Measurements from ENCODE around the gene ERCC6. TPM values are rescaled to one million over a fixed set of nuclear protein-coding genes. Genes with fewer than 3 reads are reported as not detected.

ERCC6 gene
- total RNA-seq, 1 donor from 2014 or later = 184 TPM

DNA sequence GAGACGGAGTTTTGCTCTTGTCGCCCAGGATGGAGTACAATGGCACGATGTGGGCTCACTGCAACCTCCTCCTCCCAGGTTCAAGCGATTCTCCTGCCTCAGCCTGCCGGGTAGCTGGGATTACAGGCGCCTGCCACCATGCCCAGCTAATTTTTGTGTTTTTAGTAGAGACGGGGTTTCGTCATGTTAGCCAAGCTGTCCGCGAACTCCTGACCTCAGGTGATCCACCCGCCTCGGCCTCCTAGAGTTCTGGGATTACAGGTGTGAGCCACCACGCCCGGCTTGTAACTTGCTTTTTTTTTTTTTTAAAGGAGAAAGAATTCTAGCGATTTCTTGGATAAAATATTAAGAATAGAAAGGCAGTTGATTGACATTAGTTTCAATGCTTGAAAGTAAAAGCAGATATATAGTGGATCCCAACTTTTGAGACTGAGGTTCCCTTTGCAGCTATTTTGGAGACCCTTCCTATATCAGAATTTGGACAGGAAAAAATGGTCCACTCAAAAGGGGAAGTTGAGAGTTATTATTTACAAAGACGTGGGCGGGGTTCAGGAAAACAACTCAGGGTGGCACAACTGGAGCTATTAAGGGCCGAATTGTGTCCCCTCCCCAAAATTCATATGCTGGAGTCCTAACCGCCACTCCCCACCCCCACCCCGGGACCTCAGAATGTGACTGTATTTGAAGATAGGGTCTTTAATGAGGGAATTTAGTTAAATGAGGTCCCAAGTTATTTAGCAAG lies 1.3 kb upstream of the ERCC6 start:
- Mint-ChIP-seq H3K27ac (ENCODE audit: unreplicated experiment) (peak overlapping the region; percentile 98), H3K4me3 (ENCODE audit: unreplicated experiment) (peak overlapping the region; percentile 90), H3K36me3 (ENCODE audit: unreplicated experiment) (peaks cover 14% of the 10 kb centered on the region), H3K27me3 (ENCODE audit: unreplicated experiment) (no peaks in the 10 kb centered on the region), H3K9me3 (ENCODE audit: unreplicated experiment) (peaks cover 11% of the 10 kb centered on the region), H3K4me1 (ENCODE audit: unreplicated experiment) (peaks cover 37% of the 10 kb centered on the region)
- DNase-seq (ENCODE audit: extremely low spot score, unreplicated experiment) = no peak
- TF ChIP-seq CTCF (IDR thresholded peaks at IDR 0.05) = no peak

- peaks cover 6% of the 10 kb centered on the region for H3K9me3 Mint-ChIP-seq (ENCODE audit: unreplicated experiment)
- no peaks in the 10 kb centered on the region for H3K27me3 Mint-ChIP-seq (ENCODE audit: unreplicated experiment)
- TF ChIP-seq CTCF (IDR thresholded peaks at IDR 0.05) = no peak
- H3K4me1 Mint-ChIP-seq (ENCODE audit: unreplicated experiment) = peaks cover 45% of the 10 kb centered on the region
- peak overlapping the region; percentile 98 for H3K27ac Mint-ChIP-seq (ENCODE audit: unreplicated experiment)
- H3K36me3 Mint-ChIP-seq (ENCODE audit: unreplicated experiment) = peaks cover 16% of the 10 kb centered on the region
- H3K4me3 Mint-ChIP-seq (ENCODE audit: unreplicated experiment) = peak overlapping the region; percentile 90
- no peak for DNase-seq (ENCODE audit: extremely low spot score, unreplicated experiment)
Measured at GRCh38 chr10:49539320-49539885, 482 bp upstream of the ERCC6 start.

DNA sequence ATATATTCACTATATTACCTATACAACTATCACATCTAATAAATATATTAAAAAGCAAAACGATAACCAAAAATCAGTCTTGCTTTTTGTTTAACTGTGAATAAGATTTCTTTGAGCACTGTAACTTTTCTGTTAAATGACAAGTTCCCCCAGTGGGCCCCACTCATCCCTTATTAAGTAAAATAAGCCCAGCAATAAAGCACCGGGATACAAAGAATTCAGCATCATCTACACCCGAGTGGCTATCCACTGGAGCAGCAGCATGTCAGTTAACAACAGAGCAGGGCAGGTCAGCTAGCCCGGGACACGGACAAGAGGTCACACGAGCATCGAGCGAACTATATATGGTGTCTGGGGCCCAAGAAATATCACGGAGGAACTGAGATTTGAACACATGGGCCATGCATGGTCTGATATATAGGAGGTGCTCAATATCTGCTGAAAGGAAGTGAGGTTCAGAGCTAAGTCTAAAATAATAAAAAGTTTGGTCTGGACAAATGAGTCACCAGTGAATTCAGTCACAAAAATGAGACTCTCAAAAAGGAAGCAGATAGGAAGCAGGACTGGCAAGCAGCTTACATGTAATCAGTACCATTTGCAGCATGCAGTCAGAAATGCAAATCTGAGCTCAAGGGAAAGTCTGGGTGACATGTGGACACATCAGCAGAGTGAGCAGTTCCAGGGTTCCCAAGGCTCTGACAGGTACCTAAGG lies 4.1 kb downstream of the ERCC6 start:
- Mint-ChIP-seq H3K36me3 (ENCODE audit: unreplicated experiment) (peaks cover 45% of the 10 kb centered on the region), H3K4me3 (ENCODE audit: unreplicated experiment) (peak overlapping the region; percentile 80), H3K9me3 (ENCODE audit: unreplicated experiment) (no peaks in the 10 kb centered on the region), H3K4me1 (ENCODE audit: unreplicated experiment) (peaks cover 87% of the 10 kb centered on the region), H3K27ac (ENCODE audit: unreplicated experiment) (peak overlapping the region; percentile 91), H3K27me3 (ENCODE audit: unreplicated experiment) (no peaks in the 10 kb centered on the region)
- DNase-seq (ENCODE audit: extremely low spot score, unreplicated experiment) = no peak
- TF ChIP-seq CTCF (IDR thresholded peaks at IDR 0.05) = no peak

DNA sequence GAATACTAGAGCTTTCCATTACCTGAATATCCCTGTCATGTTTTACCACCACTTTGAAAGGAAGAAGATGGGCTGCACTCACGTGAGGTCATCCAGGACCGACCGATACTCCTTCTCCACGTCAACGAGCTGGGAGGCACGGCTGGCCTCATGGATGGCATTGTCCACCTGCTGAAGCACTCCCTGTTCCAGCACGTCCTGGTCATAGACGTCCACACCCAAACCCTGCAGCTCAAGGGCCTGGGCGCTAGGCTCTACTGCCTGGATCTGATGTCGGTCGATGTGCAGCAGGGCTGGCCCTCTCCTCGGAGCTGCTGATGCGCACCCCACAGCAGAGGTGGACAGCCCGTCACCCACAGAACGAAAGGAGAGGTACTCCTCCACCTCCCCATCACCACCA lies 6.5 kb downstream of the ERCC6 start:
- no peak for DNase-seq (ENCODE audit: extremely low spot score, unreplicated experiment)
- no peaks in the 10 kb centered on the region for H3K27me3 Mint-ChIP-seq (ENCODE audit: unreplicated experiment)
- H3K36me3 Mint-ChIP-seq (ENCODE audit: unreplicated experiment) = peaks cover 65% of the 10 kb centered on the region
- no peak for TF ChIP-seq CTCF (IDR thresholded peaks at IDR 0.05)
- peak overlapping the region; percentile 27 for H3K4me3 Mint-ChIP-seq (ENCODE audit: unreplicated experiment)
- H3K9me3 Mint-ChIP-seq (ENCODE audit: unreplicated experiment) = no peaks in the 10 kb centered on the region
- H3K4me1 Mint-ChIP-seq (ENCODE audit: unreplicated experiment) = peaks cover 83% of the 10 kb centered on the region
- no peak overlapping the region for H3K27ac Mint-ChIP-seq (ENCODE audit: unreplicated experiment)

DNA sequence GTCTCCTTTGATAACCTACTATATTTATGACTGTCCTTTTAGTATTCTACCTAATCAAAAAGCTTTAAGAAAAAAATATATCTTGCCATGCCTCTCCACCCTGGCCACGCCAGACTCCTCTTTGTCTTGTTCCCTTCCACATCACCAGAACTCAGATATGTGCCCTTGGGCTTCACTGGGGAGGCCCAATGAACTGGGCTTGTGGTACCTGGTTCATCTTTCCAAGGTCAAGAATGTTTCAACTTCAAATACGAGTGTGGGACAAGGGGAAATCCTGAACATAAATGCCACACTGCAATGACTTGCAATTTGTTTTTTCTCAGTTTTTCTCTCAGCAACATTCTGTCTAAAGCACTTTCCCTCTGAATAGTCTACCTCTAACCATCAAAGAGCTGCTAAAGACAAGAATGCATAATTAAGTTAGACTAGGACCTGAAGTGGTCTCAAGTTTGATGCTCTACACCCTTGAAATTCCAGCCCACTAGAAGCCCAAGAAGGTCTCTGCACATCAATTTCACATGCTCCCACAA lies 9.9 kb downstream of the ERCC6 start:
- Mint-ChIP-seq H3K4me3 (ENCODE audit: unreplicated experiment) (no peak overlapping the region), H3K27me3 (ENCODE audit: unreplicated experiment) (no peaks in the 10 kb centered on the region), H3K9me3 (ENCODE audit: unreplicated experiment) (no peaks in the 10 kb centered on the region), H3K36me3 (ENCODE audit: unreplicated experiment) (peaks cover 74% of the 10 kb centered on the region), H3K4me1 (ENCODE audit: unreplicated experiment) (peaks cover 65% of the 10 kb centered on the region), H3K27ac (ENCODE audit: unreplicated experiment) (peak overlapping the region; percentile 69)
- no peak for DNase-seq (ENCODE audit: extremely low spot score, unreplicated experiment)
- TF ChIP-seq CTCF (IDR thresholded peaks at IDR 0.05) = no peak
